ENCODE data around the gene MRPL58.

Gene MRPL58

GRCh38 chr17:75046407-75047289 is 34.2 kb downstream of the MRPL58 start, which contains the start of the genes ATP5PD and KCTD2 (continued):
- no peak for TF ChIP-seq ZNF155 (tag by site-specific recombination; IDR thresholded peaks at IDR 0.05)
- no peak for TF ChIP-seq ZNF596 (tag by site-specific recombination; IDR thresholded peaks at IDR 0.05)
- peak; percentile 80 for TF ChIP-seq GLIS2 (tag by site-specific recombination; IDR thresholded peaks at IDR 0.05)
- peak; percentile 98 for TF ChIP-seq PATZ1 (tag by site-specific recombination; IDR thresholded peaks at IDR 0.05)
- TF ChIP-seq ZSCAN18 (tag by site-specific recombination; IDR thresholded peaks at IDR 0.05), result no peak
- 0 out of 2 replicates have a peak, but pooled peaks have one; percentile 23 for TF ChIP-seq BCL11A (tag by site-specific recombination; IDR thresholded peaks at IDR 0.05; ENCODE audit: low read depth)
- TF ChIP-seq ZNF133 (tag by site-specific recombination; IDR thresholded peaks at IDR 0.05), result no peak
- no peak for TF ChIP-seq ZNF423 (tag by site-specific recombination; IDR thresholded peaks at IDR 0.05)
- peak; percentile 47; the same call in 1 of the 2 replicates for TF ChIP-seq KLF8 (tag by site-specific recombination; IDR thresholded peaks at IDR 0.05)
- no peak for TF ChIP-seq ZXDB (tag by site-specific recombination; IDR thresholded peaks at IDR 0.05)
- no peak for TF ChIP-seq ZSCAN23 (tag by site-specific recombination; IDR thresholded peaks at IDR 0.05)
- peak; percentile 90 for TF ChIP-seq ZBTB26 (tag by site-specific recombination; optimal IDR thresholded peaks at IDR 0.05)
- no peak for TF ChIP-seq ZNF776 (tag by site-specific recombination; IDR thresholded peaks at IDR 0.05; ENCODE audit: borderline replicate concordance)
- TF ChIP-seq ZNF561 (tag by site-specific recombination; IDR thresholded peaks at IDR 0.05; ENCODE audit: borderline replicate concordance), result no peak
- no peak for TF ChIP-seq ZNF18 (tag by site-specific recombination; IDR thresholded peaks at IDR 0.05)
- TF ChIP-seq ZNF169 (tag by site-specific recombination; IDR thresholded peaks at IDR 0.05), result no peak
- TF ChIP-seq ZNF37A (tag by site-specific recombination; IDR thresholded peaks at IDR 0.05), result no peak
- no peak for TF ChIP-seq ZNF184 (tag by site-specific recombination; IDR thresholded peaks at IDR 0.05)
- TF ChIP-seq ZNF248 (tag by site-specific recombination; IDR thresholded peaks at IDR 0.05), result no peak
- no peak for TF ChIP-seq RBAK (tag by site-specific recombination; IDR thresholded peaks at IDR 0.05)
- TF ChIP-seq ZNF488 (tag by site-specific recombination; IDR thresholded peaks at IDR 0.05), result no peak
- TF ChIP-seq ZBTB21 (tag by site-specific recombination; IDR thresholded peaks at IDR 0.05), result 0 out of 2 replicates have a peak, but pooled peaks have one; percentile 23
- peak; percentile 95 for TF ChIP-seq ZBTB8A (tag by site-specific recombination; IDR thresholded peaks at IDR 0.05)
- TF ChIP-seq ZNF510 (tag by site-specific recombination; IDR thresholded peaks at IDR 0.05; ENCODE audit: insufficient replicate concordance), result no peak
- no peak for TF ChIP-seq PRDM6 (tag by site-specific recombination; IDR thresholded peaks at IDR 0.05)
- no peak for TF ChIP-seq ZNF266 (tag by site-specific recombination; IDR thresholded peaks at IDR 0.05; ENCODE audit: low read depth)
- no peak for TF ChIP-seq ZNF623 (tag by site-specific recombination; IDR thresholded peaks at IDR 0.05)
- no peak for TF ChIP-seq GLI4 (tag by site-specific recombination; IDR thresholded peaks at IDR 0.05)
- TF ChIP-seq ZNF521 (tag by site-specific recombination; IDR thresholded peaks at IDR 0.05), result no peak
- TF ChIP-seq ZNF660 (tag by site-specific recombination; IDR thresholded peaks at IDR 0.05), result peak; percentile 79
- TF ChIP-seq ZNF677 (tag by site-specific recombination; IDR thresholded peaks at IDR 0.05), result no peak
- TF ChIP-seq ZNF549 (tag by site-specific recombination; IDR thresholded peaks at IDR 0.05), result no peak
